Colonic mucosa (tissue), 4 donors: Measurements from ENCODE around the gene RBFOX2. TPM values are rescaled to one million over a fixed set of nuclear protein-coding genes. Genes with fewer than 3 reads are reported as not detected.

Experiments
- DNase-seq: peaks from one replicate; pipeline ENCODE4 v3.0.0-alpha.2; 2020
- H3K27ac ChIP-seq: fragments of 200-600 bp; one replicate; pipeline ENCODE4 v1.8.0; 2021
- H3K27me3 ChIP-seq: fragments of 200-600 bp; one replicate; pipeline ENCODE4 v1.8.0; 2021
- H3K36me3 ChIP-seq: fragments of 200-600 bp; one replicate; pipeline ENCODE4 v1.8.0; 2021
- H3K4me1 ChIP-seq: fragments of 200-600 bp; one replicate; pipeline ENCODE4 v1.8.0; 2021; ENCODE audit warnings: mild to moderate bottlenecking
- H3K4me3 ChIP-seq: fragments of 200-600 bp; one replicate; pipeline ENCODE4 v1.8.0; 2021
- H3K9ac ChIP-seq, 2 donors: one replicate each; pipeline ENCODE4 v1.7.0; 2013; ENCODE audit warnings: control low read depth in 2 of 2, low read depth in 2 of 2, low read length in 2 of 2
- H3K9me3 ChIP-seq: fragments of 200-600 bp; one replicate; pipeline ENCODE4 v1.8.0; 2021
- CTCF ChIP-seq: fragments of 200-600 bp; IDR thresholded peaks from one replicate; pipeline ENCODE4 v1.8.0; 2022; ENCODE audit warnings: antibody characterized with exemption, mild to moderate bottlenecking
- intact Hi-C: fragments of 100-400 bp; cut with DNase I; formaldehyde crosslinking; loops from one replicate; pipeline ENCODE4 v1.14.1; 2022
- total RNA-seq, 2 donors: library from RNA; stranded (reverse); fragmentation: NEBNext Ultra II Directional in 1 of 2; extraction: Animal tissue kit (Norgen Biotek cat#: 25700) in 1 of 2; gene quantifications; one replicate each; pipeline ENCODE4 v1.2.1, GENCODE V29; 2021
- donor health status: healthy.
- donor health status: DM: no; HTN: no; CAD: no.
- donor health status: DM: no; HTN: no; CAD: no.

The RBFOX2 gene
- total RNA-seq, 2 donors from 2014 or later = 44.4 to 60.2 TPM

GRCh38 chr22:36008131-36008530, 20.5 kb downstream of the RBFOX2 start:
- no peaks in the 10 kb centered on the region for H3K9me3 ChIP-seq
- intact Hi-C loops = loop anchor here (10.0 kb wide), 1 partner anchor 73 kb away; no protein-coding TSS in a partner anchor
- no peak for DNase-seq
- no peak for TF ChIP-seq CTCF
- H3K4me3 ChIP-seq = no peak overlapping the region
- peaks cover 3% of the 10 kb centered on the region for H3K4me1 ChIP-seq
- H3K9ac ChIP-seq = no peak overlapping the region
- H3K36me3 ChIP-seq = no peaks in the 10 kb centered on the region
- no peaks in the 10 kb centered on the region for H3K27me3 ChIP-seq
- H3K27ac ChIP-seq = no peak overlapping the region

- H3K4me1 ChIP-seq = peaks cover 3% of the 10 kb centered on the region
- intact Hi-C loops = loop anchor here (10.0 kb wide), 1 partner anchor 69 kb away; no protein-coding TSS in a partner anchor
- DNase-seq = no peak
Observed at GRCh38 chr22:36003972-36004674, 24.5 kb downstream of the RBFOX2 start.

GRCh38 chr22:36002718-36003260, 25.8 kb downstream of the RBFOX2 start:
- H3K36me3 ChIP-seq = no peaks in the 10 kb centered on the region
- H3K4me1 ChIP-seq = no peaks in the 10 kb centered on the region
- intact Hi-C loops = loop anchor here (10.0 kb wide), 1 partner anchor 68 kb away; no protein-coding TSS in a partner anchor
- no peaks in the 10 kb centered on the region for H3K27me3 ChIP-seq
- no peaks in the 10 kb centered on the region for H3K9me3 ChIP-seq
- no peak for TF ChIP-seq CTCF
- H3K4me3 ChIP-seq = no peak overlapping the region
- no peak overlapping the region for H3K27ac ChIP-seq
- H3K9ac ChIP-seq = no peak overlapping the region
- DNase-seq = no peak

More at GRCh38 chr22:36003972-36004674, 24.5 kb downstream of the RBFOX2 start:
- Histone ChIP-seq H3K27ac (no peak overlapping the region), H3K9ac (no peak overlapping the region), H3K4me3 (no peak overlapping the region), H3K36me3 (no peaks in the 10 kb centered on the region), H3K27me3 (no peaks in the 10 kb centered on the region), H3K9me3 (no peaks in the 10 kb centered on the region)
- no peak for TF ChIP-seq CTCF

GRCh38 chr22:36002084-36002483, 26.5 kb downstream of the RBFOX2 start:
- no peak for DNase-seq
- Histone ChIP-seq H3K27me3 (no peaks in the 10 kb centered on the region), H3K4me3 (no peak overlapping the region), H3K9me3 (no peaks in the 10 kb centered on the region), H3K36me3 (no peaks in the 10 kb centered on the region), H3K4me1 (no peaks in the 10 kb centered on the region), H3K27ac (no peak overlapping the region), H3K9ac (no peak overlapping the region)
- intact Hi-C loops = loop anchor here (10.0 kb wide), 1 partner anchor 67 kb away; no protein-coding TSS in a partner anchor
- TF ChIP-seq CTCF = no peak

- Histone ChIP-seq H3K27me3 (no peaks in the 10 kb centered on the region), H3K9ac (no peak overlapping the region), H3K27ac (no peak overlapping the region), H3K9me3 (no peaks in the 10 kb centered on the region), H3K4me3 (no peak overlapping the region), H3K36me3 (no peaks in the 10 kb centered on the region), H3K4me1 (no peaks in the 10 kb centered on the region)
- intact Hi-C loops = no loop called here
- no peak for DNase-seq
- TF ChIP-seq CTCF = no peak
Observed at GRCh38 chr22:35998748-35999147, 29.9 kb downstream of the RBFOX2 start.
